Measurements from ENCODE around the gene CTIF. TPM values are rescaled to one million over a fixed set of nuclear protein-coding genes. Genes with fewer than 3 reads are reported as not detected.

CTIF gene
- total RNA-seq, 2 experiments from 2014 or later, result 5.7 to 5.9 TPM

DNA sequence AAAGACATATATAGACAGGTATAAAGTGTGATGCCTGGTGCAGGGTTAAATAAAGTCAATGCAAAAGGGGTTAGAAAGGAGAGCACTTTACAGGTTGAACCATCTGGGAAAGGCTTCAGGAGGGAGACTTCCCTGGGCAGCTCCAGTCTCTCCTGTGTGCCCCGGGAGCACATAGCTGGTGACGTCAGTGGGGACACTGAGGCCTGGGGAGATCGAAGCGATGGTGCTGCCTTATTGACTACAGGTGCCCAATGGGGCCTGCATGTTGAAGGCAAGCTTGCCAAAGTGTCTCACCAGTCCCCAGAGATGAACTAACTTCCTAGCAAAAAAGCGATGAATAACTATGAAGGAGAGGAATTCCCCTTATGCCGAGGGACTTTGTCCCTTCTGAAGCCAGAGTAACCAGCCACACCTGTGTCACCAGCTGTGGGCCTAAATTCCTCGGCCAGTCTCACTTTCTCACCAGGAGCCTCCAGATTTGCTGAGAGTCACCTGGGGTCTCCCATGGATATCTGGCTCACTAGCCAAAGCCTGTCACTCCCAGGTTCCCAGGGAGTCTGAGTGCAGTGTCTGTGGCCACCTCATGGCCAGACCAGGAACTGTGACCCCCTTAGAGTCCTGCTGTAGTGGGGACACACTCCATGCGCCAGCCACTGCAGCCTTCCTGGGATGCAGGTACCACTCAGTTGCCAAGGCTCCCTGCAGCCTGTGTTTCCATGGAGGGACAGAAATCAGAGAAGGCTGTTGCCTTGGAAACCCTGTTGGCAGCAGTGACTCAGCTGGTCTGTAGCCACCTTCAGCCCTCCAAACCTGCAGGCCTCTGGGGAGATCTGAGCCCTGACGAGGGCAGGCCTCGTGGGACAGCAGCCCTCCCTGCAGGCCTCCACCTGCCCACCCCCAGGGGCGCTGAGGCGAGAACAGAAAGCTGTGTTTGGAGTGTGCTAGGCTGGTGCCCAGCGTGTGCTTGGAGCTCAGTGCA is 128.7 kb downstream of the CTIF start:
- Mint-ChIP-seq H3K4me1 (no peaks in the 10 kb centered on the region), H3K36me3 (peaks cover 5% of the 10 kb centered on the region), H3K4me3 (no peak overlapping the region), H3K27ac (no peak overlapping the region), H3K9me3 (ENCODE audit: low read depth) (peaks cover 2% of the 10 kb centered on the region), H3K27me3 (peaks cover 4% of the 10 kb centered on the region)
- no peak for ATAC-seq
- CTCF ChIA-PET, result interaction anchor here (5.1 kb wide), 1 partner anchor 192 kb away, joined by 29 read pairs; no protein-coding TSS in a partner anchor
- DNase-seq, result no peak

DNA sequence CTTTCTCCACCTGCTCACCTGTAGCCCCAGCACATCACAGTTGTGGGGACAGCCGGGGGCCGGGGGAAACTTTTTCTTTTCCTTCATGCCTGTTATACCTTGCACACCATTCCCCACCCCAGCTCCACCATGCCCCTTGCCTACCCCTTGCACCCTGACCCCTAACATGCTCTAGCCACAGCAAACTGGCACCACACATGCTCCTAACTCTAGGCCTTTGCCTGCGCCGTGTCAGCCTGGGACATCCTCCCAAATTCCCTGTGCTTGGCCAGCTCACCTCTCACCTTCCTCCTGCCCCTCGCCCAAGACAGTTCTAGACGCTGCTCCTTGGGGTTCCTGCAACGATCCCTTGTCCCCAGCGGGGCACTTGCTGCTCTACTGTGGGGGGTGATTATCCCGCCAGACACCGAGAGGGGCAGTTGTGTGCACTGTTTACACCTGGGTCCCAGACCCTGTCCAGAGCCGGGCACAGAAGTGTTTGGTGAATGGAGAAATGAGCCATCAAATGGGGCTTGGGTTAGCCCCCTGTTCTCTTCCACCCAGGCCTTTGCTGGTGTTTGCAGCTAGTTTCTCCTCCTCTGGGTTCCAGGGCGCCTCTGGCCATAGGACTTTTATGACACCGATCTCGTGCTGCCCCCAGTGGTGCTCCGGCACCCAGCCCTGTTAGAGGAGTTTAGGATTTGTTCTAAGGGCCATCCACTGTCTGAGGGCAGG is 129.8 kb downstream of the CTIF start:
- no peak overlapping the region for H3K4me3 Mint-ChIP-seq
- no peak for DNase-seq
- H3K27ac Mint-ChIP-seq, result no peak overlapping the region
- H3K27me3 Mint-ChIP-seq, result no peaks in the 10 kb centered on the region
- no peak for ATAC-seq
- peaks cover 2% of the 10 kb centered on the region for H3K9me3 Mint-ChIP-seq (ENCODE audit: low read depth)
- peaks cover 5% of the 10 kb centered on the region for H3K36me3 Mint-ChIP-seq
- no peaks in the 10 kb centered on the region for H3K4me1 Mint-ChIP-seq
- CTCF ChIA-PET, result interaction anchor here (5.1 kb wide), 1 partner anchor 194 kb away, joined by 29 read pairs; no protein-coding TSS in a partner anchor

DNA sequence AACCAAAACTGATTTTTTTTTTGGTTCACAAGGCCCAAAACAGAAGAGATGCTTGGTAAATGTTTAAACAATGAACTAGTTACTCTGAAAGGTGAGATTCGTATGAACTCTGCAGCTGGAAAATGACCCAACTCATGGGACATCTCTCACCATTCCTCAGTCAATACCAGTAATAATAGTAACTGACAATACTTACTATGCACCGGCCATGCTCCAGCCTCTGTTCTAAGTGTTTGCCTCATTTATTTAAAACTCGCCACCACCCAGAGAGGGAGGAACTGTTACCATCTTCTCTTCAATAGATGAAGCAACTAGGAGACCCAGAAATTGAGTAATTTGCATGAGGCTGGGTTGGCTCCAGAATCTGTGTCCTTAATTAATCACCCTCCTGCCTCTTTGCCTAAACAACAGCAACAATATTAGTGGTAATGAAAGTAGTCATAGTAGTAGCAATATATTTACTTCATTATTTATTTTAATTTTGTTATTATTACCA is 130.4 kb downstream of the CTIF start:
- no peak for ATAC-seq
- Mint-ChIP-seq H3K36me3 (peaks cover 5% of the 10 kb centered on the region), H3K4me1 (no peaks in the 10 kb centered on the region), H3K27me3 (no peaks in the 10 kb centered on the region), H3K4me3 (no peak overlapping the region), H3K9me3 (ENCODE audit: low read depth) (peaks cover 2% of the 10 kb centered on the region), H3K27ac (no peak overlapping the region)
- DNase-seq, result no peak
- CTCF ChIA-PET, result no interaction called here

DNA sequence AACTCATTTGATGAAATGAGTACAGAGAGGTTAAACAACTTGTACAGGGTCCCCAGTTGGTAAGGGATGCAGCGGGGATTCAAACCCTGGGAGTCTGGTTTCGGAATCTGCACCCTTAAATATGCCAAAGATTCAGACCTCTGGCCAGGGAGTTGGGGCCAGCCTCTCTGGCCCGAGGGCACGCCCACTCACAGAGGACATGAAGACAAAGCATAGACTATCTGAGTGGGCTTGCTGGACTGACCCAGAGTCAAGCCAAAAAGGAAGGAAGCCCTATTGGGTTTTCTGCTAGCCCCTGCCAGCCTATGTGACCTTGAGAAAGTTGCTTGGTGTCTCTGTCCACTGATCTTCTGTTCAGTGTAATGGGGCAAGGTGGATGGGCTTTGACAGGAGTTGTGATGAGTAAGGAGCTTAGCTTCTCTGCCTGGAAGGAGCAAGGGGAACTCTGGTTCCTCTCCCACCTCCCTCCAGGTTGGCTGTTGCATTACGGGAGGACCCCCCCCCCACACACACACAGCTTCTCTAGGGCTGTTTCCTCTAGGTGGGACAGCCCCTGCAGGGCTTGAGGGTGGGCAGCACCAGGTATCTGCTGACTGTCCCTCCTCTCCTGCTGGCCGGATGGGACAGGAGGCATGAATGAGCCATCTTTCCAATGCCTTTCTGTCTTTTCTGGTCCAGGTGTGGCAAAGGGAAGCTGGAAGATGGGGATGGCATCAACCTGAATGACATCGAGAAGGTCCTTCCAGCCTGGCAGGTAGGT is 131.3 kb downstream of the CTIF start:
- peaks cover 2% of the 10 kb centered on the region for H3K9me3 Mint-ChIP-seq (ENCODE audit: low read depth)
- no peaks in the 10 kb centered on the region for H3K4me1 Mint-ChIP-seq
- DNase-seq (no peak), ATAC-seq (no peak)
- no peak overlapping the region for H3K27ac Mint-ChIP-seq
- H3K27me3 Mint-ChIP-seq, result no peaks in the 10 kb centered on the region
- CTCF ChIA-PET, result no interaction called here
- H3K36me3 Mint-ChIP-seq, result peaks cover 5% of the 10 kb centered on the region
- no peak overlapping the region for H3K4me3 Mint-ChIP-seq

DNA sequence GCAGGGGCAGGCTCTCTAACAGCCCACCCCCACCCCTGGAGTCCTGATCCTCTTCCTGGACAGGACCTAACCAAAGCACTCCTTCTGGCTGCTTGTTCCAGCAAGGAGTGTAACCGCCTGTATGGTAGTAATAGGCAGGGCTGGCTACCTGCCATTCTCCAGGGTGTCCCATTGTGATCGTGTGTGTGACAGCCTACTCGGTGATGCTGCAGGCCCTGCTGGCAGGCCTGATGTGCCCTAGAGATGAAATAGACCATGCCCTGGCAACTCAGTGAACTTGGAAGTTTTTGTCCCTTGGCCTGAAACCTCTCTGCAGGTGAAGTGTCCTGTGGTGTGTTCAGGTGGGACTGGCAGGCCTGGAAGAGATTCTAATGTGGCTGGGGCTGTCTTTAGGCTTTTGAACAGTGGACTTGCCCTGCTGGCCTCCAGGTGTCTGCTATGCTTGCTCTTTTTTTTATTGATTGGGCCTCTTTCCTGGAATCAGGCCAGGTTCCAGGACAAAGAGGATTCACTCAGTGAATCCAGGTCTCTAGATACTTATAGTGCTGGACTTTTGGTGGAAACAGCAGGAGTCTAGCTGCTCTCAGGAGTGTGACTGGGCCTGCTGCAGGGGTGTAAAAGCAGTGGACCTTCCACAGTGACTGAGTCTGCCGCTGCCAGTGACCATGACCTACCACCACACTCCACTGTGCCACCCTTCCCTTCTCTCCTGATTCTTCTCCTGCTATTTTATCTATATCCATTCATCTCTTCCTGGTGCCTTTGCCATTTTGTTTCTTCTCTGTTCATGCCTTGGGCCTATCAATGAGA is 132.1 kb downstream of the CTIF start:
- Mint-ChIP-seq H3K36me3 (peaks cover 5% of the 10 kb centered on the region), H3K27ac (no peak overlapping the region), H3K27me3 (no peaks in the 10 kb centered on the region), H3K9me3 (ENCODE audit: low read depth) (peaks cover 2% of the 10 kb centered on the region), H3K4me1 (peaks cover 2% of the 10 kb centered on the region), H3K4me3 (no peak overlapping the region)
- CTCF ChIA-PET, result no interaction called here
- DNase-seq, result no peak
- ATAC-seq, result no peak

DNA sequence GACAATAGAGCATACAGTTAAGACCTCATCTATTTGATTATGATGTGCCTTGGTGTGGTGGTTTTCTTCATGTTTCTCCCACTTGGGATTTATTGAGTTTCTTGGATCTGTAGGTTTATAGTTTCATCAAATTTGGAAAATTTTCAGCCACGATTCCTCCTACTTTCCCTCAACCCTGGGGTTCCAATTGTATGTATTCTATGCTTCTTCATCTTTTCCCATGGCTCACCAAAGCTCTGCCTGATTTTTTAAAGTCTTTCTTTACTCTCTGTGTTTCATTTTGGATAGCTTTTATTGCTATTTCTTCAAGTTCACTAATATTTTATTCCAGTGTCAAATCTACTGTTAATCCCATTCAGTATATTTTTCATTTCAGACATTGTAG is 132.7 kb downstream of the CTIF start:
- Mint-ChIP-seq H3K36me3 (peaks cover 5% of the 10 kb centered on the region), H3K27ac (no peak overlapping the region), H3K4me1 (peaks cover 3% of the 10 kb centered on the region), H3K9me3 (ENCODE audit: low read depth) (peaks cover 2% of the 10 kb centered on the region), H3K27me3 (no peaks in the 10 kb centered on the region), H3K4me3 (no peak overlapping the region)
- DNase-seq (no peak), ATAC-seq (no peak)
- CTCF ChIA-PET, result no interaction called here

DNA sequence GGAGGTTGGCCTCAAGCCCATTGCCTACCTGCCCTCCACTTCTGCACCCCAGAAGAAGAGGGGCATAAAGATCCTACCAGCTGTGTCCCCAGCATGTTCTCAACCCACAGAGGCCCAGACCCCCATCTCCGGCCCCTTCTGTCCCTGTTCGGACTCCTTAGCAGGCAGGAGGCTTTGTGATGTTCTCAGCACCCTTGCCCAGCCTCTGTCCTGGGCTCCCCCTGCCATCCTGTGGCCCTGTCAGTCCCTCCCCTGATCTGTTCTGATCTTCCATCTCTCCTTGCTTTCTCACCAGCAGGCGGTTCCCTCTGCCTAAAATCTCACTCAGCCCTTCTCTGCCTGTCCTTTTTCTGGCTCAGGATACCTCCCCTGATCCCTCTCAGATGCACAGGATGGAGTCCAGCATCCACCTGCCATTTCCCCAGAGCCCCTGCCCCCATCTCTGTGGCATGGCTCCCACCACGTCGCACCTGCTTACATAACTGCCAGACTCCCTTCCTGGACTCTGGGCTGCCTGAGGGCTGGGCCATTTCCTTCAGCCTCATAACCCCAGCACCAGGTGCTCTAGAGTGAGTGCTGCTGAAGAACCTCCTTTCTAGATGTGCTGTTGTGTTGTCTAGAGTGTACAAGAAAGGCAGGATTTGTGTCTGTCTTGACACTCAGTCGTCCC is 134.0 kb downstream of the CTIF start:
- H3K27me3 Mint-ChIP-seq, result no peaks in the 10 kb centered on the region
- ATAC-seq (no peak), DNase-seq (no peak)
- H3K4me3 Mint-ChIP-seq, result no peak overlapping the region
- H3K27ac Mint-ChIP-seq, result no peak overlapping the region
- H3K4me1 Mint-ChIP-seq, result peaks cover 4% of the 10 kb centered on the region
- H3K36me3 Mint-ChIP-seq, result peaks cover 5% of the 10 kb centered on the region
- peaks cover 2% of the 10 kb centered on the region for H3K9me3 Mint-ChIP-seq (ENCODE audit: low read depth)
- CTCF ChIA-PET, result interaction anchor here (1.8 kb wide), 1 partner anchor 381 kb away, joined by 5 read pairs; no protein-coding TSS in a partner anchor

DNA sequence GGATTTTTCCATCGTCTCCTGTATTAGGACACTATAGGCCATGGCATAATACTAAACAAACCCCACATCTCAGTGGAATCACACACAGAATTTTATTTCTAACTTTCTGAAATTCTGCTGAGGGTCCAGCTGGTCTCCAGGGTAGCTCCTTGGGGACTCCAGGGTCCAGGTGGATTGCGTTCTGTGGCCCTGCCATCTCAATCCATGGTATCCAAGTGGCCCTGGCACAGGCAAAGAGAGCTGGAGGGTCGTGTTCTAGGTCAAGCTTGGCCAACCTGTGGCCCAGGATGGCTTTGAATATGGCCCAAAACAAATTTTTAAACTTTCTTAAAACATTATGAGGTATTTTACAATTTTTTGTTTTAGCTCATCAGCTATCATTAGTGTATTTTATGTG is 134.6 kb downstream of the CTIF start:
- Mint-ChIP-seq H3K4me1 (peaks cover 4% of the 10 kb centered on the region), H3K27ac (no peak overlapping the region), H3K36me3 (peaks cover 5% of the 10 kb centered on the region), H3K27me3 (no peaks in the 10 kb centered on the region), H3K9me3 (ENCODE audit: low read depth) (peaks cover 2% of the 10 kb centered on the region), H3K4me3 (no peak overlapping the region)
- CTCF ChIA-PET, result interaction anchor here (0.8 to 1.8 kb wide), 5 partner anchors 30 to 380 kb away, joined by 3 to 5 read pairs (median 4); no protein-coding TSS in a partner anchor
- ATAC-seq (no peak), DNase-seq (no peak)

DNA sequence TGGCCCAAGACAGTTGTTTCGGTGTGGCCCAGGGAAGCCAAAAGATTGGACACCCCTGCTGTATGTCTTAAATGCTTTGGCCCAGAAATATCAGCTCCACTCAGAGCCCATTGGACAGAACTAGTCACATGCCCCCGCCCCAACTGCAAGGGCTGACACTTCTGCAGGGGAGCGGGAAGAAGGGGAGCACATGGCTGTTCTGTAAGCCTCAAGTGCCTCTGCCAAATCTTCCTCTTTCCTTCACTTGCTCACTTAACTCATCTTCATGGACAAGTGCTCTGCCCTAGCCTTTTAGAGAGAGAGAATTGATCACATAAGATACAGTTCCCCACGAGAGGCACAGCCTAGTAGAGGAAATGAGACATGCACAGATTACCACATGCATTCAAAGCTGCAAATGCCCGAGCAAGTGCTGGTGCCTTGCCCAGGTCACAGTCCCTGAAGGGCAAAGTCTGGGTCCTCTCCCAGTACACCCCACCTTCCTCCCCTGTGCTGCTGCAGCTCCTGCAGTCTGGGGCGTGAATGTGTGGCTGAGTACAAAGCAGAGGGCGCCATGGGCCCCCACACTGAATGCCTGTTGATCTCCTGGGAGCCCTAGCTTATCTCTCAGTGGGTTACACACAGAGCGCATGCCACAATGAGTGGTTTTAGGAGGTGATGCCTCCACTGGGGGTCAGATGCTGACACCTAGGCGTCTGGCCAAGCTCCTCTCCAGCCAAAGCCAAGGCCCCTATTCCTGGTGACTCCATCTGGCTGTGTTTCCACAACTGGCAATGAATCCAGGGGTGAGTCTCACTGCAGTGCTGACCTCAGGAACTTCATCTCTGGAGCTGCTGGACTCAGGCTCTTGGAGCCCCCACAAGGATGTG is 135.3 kb downstream of the CTIF start:
- Mint-ChIP-seq H3K4me1 (peaks cover 5% of the 10 kb centered on the region), H3K27ac (no peak overlapping the region), H3K9me3 (ENCODE audit: low read depth) (peaks cover 2% of the 10 kb centered on the region), H3K4me3 (no peak overlapping the region), H3K27me3 (no peaks in the 10 kb centered on the region), H3K36me3 (peaks cover 5% of the 10 kb centered on the region)
- DNase-seq (no peak), ATAC-seq (no peak)
- CTCF ChIA-PET, result interaction anchor here (0.8 to 2.1 kb wide), 8 partner anchors 9 to 564 kb away, joined by 3 to 10 read pairs (median 4); no protein-coding TSS in a partner anchor

DNA sequence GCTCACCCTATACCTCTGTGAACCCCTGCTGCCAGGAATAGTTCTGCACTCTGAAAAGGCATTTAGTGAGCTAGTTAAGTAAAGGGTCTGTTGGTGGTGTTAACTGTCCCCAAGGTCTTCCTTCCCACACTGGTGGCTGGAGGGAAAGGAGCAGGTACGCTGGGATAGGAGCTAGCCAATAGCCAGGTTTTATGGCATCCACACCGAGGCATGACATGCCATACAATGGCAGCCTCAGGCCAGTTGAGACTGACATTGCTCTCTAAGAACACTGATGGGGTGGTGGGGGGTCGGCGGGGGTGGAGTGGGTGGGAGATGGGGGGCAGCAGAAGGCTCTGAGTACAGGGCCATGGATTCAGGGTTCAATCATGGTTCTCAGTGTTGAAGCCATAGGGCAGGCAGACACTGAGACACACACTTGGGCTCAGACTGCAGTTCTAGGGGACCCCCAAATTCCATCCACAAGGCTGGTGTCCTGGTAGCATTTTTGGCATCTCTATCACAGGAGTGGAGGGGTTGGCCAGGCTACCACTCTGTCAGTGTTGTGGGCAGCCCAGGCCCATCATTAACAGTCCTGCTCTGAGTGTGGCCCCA is 136.0 kb downstream of the CTIF start:
- no peak overlapping the region for H3K27ac Mint-ChIP-seq
- peaks cover 2% of the 10 kb centered on the region for H3K9me3 Mint-ChIP-seq (ENCODE audit: low read depth)
- peaks cover 5% of the 10 kb centered on the region for H3K36me3 Mint-ChIP-seq
- no peak overlapping the region for H3K4me3 Mint-ChIP-seq
- CTCF ChIA-PET, result interaction anchor here (0.9 to 2.1 kb wide), 11 partner anchors 8 to 769 kb away, joined by 3 to 10 read pairs (median 4); no protein-coding TSS in a partner anchor
- no peaks in the 10 kb centered on the region for H3K27me3 Mint-ChIP-seq
- no peak for DNase-seq
- peaks cover 6% of the 10 kb centered on the region for H3K4me1 Mint-ChIP-seq
- no peak for ATAC-seq

DNA sequence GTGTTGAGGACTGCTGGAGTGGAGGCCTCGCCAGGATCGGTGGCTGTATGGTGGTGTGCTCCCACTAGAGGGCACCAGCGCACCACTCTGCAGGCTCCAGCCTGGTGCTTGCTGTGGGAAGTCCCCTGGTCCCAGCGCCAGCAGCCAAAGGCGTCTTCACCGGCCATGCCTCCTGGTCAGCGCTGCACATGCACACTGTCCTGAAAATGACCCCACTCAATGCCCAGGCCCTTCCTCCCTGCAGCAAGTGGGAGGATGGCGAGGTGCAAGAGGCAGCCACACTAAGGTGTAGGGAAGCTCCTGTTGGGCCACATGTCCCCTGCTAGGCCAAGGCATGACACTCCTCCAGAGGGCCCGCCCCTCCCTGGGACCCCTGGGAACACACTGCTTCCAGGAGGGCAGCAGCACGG is 136.5 kb downstream of the CTIF start:
- no peak overlapping the region for H3K4me3 Mint-ChIP-seq
- DNase-seq (peak; percentile 88), ATAC-seq (peak; percentile 94)
- H3K9me3 Mint-ChIP-seq (ENCODE audit: low read depth), result peaks cover 2% of the 10 kb centered on the region
- CTCF ChIA-PET, result interaction anchor here (0.6 to 2.1 kb wide), 15 partner anchors 8 to 789 kb away, joined by 3 to 10 read pairs (median 3); no protein-coding TSS in a partner anchor
- no peak overlapping the region for H3K27ac Mint-ChIP-seq
- H3K36me3 Mint-ChIP-seq, result peaks cover 5% of the 10 kb centered on the region
- H3K27me3 Mint-ChIP-seq, result no peaks in the 10 kb centered on the region
- H3K4me1 Mint-ChIP-seq, result peaks cover 6% of the 10 kb centered on the region
